Duodenal mucosa (tissue), 2 donors: ENCODE data around the gene CAPSL.
"Not testable (repeated sequence)": the region's sequence is repeated elsewhere in the genome, so short reads cannot be mapped to it uniquely, and the experiment has no call there.

ENCODE experiments used
- H3K27ac ChIP-seq: one replicate; pipeline ENCODE4 v1.7.0; 2013; ENCODE audit warnings: low read depth, low read length
- H3K27me3 ChIP-seq, 2 donors: one replicate each; pipeline ENCODE4 v1.7.0; 2013; ENCODE audit warnings: low read length in 2 of 2, control low read depth in 1 of 2; ENCODE audit not compliant: insufficient read depth in 2 of 2, control insufficient read depth in 1 of 2
- H3K36me3 ChIP-seq, 2 donors: one replicate each; pipeline ENCODE4 v1.7.0; 2013; ENCODE audit warnings: low read length in 2 of 2, control low read depth in 1 of 2; ENCODE audit not compliant: insufficient read depth in 2 of 2, control insufficient read depth in 1 of 2
- H3K4me1 ChIP-seq, 2 donors: one replicate each; pipeline ENCODE4 v1.7.0; 2013; ENCODE audit warnings: low read length in 2 of 2, control low read depth in 1 of 2; ENCODE audit not compliant: insufficient read depth in 2 of 2, control insufficient read depth in 1 of 2
- H3K4me3 ChIP-seq, 2 donors: one replicate each; pipeline ENCODE4 v1.7.0; 2013; ENCODE audit warnings: low read length in 2 of 2, low read depth in 1 of 2
- H3K9ac ChIP-seq, 2 donors: one replicate each; pipeline ENCODE4 v1.7.0; 2013; ENCODE audit warnings: low read length in 2 of 2, low read depth in 1 of 2
- H3K9me3 ChIP-seq, 2 donors: one replicate each; pipeline ENCODE4 v1.7.0; 2013; ENCODE audit warnings: low read length in 2 of 2, control low read depth in 1 of 2; ENCODE audit not compliant: control insufficient read depth in 1 of 2

The CAPSL gene

DNA sequence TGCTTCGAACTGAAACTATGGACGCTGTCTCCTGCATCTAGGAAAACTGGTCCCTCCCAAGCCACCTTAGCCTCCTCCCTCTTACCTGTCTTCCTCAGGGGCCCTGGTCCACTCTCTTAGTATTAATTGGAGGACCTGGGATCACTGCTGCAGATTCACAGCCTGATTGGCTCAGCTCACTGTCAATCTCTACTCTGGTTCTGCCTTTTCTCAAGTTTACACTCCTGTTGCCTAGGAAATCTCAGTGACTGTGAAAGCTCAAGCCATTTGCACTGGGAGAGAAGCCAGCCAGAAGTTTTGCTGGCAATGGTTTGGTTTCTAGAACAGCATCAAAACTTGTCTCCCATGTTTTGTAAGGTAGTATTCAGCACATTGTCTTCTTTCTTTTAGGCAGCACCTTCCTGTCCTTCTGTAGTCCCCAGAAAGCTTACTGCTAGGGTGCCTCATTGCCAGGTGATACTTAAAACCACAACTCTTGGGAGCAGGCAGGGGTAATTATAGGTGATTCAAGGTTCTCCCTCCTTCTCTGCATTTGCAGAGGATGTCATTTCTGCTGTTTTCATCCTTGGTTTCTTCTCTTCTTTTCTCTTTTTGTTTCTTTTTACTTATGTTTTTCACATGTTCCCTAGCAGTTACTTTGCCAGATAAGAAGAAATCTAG lies at the start of gene CAPSL:
CAPSL (minus strand) TSS at position 55 of the 660 bp plus-strand sequence. CDS start 17,502 bp downstream, outside the sequence.
- no peak within 1 kb of the TSS for H3K4me3 ChIP-seq
- no peaks in the 10 kb centered on the region for H3K4me1 ChIP-seq
- no peaks in the 10 kb centered on the region for H3K9me3 ChIP-seq
- H3K36me3 ChIP-seq = no peaks in the 10 kb centered on the region
- H3K27me3 ChIP-seq = peaks cover 0 to 4% of the 10 kb centered on the region in 2 donors
- H3K9ac ChIP-seq = no peak within 1 kb of the TSS
- no peak within 1 kb of the TSS for H3K27ac ChIP-seq

DNA sequence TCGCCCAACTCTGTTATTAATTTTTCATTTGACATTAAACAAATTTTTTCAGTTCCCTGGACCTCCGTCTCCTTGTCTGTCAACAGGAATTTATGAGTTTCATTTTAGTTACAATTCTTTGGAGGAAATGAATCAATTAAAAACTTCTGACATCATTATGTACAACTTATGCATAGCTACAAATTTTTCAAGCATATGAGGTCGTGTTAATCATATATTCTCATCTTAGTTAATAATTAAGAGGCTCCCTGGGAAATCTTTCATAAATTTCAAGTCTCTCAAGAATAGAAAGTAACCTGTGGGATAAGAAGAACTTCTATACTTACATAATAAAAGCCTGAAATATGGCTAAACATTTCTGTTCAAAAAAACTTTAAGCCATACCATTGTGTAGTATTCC lies 49.4 kb upstream of the CAPSL start:
- Histone ChIP-seq H3K27ac (no peak overlapping the region), H3K9ac (no peak overlapping the region), H3K9me3 (no peaks in the 10 kb centered on the region), H3K36me3 (no peaks in the 10 kb centered on the region), H3K27me3 (no peaks in the 10 kb centered on the region), H3K4me3 (no peak overlapping the region), H3K4me1 (peaks cover 0 to 9% of the 10 kb centered on the region in 2 donors)

- Histone ChIP-seq H3K36me3 (no peaks in the 10 kb centered on the region), H3K27ac (no peak overlapping the region)
Measured at GRCh38 chr5:35979715-35980114, 41.3 kb upstream of the CAPSL start.

DNA sequence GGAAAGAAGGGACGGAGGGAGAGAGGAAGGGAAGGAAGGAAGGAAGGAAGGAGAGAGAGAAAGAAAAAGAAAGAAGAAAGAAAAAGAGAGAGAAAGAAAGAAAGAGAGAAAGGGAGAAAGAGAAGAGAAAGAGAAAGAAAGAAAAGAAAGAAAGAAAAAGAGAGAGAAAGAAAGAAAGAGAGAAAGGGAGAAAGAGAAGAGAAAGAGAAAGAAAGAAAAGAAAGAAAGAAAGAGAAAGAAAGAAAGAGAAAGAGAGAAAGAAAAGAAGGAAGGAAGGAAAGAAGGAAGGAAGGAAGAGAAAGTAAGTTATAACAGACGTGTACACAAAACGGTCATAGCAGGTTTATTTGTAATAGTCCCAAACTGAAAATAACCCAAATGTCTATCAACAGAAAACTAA lies 38.4 kb upstream of the CAPSL start:
- not testable (repeated sequence) for H3K27me3 ChIP-seq, H3K4me3 ChIP-seq, H3K9ac ChIP-seq, H3K9me3 ChIP-seq, H3K36me3 ChIP-seq, H3K4me1 ChIP-seq, H3K27ac ChIP-seq

More at GRCh38 chr5:35979715-35980114, 41.3 kb upstream of the CAPSL start:
- Histone ChIP-seq H3K9ac (no peak overlapping the region), H3K4me3 (no peak overlapping the region), H3K27me3 (no peaks in the 10 kb centered on the region), H3K4me1 (no peaks in the 10 kb centered on the region), H3K9me3 (peaks cover 9 to 11% of the 10 kb centered on the region in 2 donors)

DNA sequence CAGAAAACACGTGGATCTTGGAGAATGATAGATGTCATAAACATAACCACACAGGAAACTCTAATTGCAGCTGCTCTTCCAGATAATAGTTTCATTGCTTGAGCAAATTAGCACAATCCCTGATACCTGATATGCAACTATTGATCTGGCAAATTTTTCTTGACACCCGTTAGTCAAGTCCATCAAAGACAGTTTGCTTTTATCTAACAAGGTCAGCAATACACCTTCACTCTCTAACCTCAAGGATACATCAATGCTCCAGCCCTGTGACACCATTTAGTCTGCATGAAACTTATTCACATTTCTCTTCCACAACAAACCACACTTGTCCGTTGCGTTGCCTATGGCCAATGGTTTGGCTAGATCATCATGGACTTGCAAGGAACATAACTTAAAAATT lies 36.1 kb upstream of the CAPSL start:
- H3K4me1 ChIP-seq = peaks cover 0 to 6% of the 10 kb centered on the region in 2 donors
- no peaks in the 10 kb centered on the region for H3K27me3 ChIP-seq
- no peak overlapping the region for H3K27ac ChIP-seq
- no peaks in the 10 kb centered on the region for H3K9me3 ChIP-seq
- no peak overlapping the region for H3K9ac ChIP-seq
- no peaks in the 10 kb centered on the region for H3K36me3 ChIP-seq
- no peak overlapping the region for H3K4me3 ChIP-seq

DNA sequence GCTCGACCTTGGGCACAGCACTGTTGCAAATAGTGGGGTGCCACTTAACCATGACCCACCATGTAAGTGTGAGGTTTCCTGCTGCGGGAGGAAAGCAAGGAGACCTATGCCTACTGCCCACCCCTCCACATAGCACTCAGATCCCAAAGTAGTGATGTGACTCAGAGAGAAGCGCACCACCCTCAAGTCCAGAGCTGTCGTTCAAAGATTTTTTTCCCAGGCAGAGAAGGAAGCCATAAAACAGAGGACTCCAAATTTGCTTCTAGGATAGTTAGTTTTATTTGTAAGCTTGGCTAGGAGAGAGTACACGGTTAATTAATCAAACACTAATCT lies 33.4 kb upstream of the CAPSL start:
- Histone ChIP-seq H3K27ac (no peak overlapping the region), H3K9me3 (no peaks in the 10 kb centered on the region), H3K4me1 (peaks cover 0 to 6% of the 10 kb centered on the region in 2 donors), H3K4me3 (no peak overlapping the region), H3K9ac (no peak overlapping the region), H3K36me3 (no peaks in the 10 kb centered on the region), H3K27me3 (no peaks in the 10 kb centered on the region)

DNA sequence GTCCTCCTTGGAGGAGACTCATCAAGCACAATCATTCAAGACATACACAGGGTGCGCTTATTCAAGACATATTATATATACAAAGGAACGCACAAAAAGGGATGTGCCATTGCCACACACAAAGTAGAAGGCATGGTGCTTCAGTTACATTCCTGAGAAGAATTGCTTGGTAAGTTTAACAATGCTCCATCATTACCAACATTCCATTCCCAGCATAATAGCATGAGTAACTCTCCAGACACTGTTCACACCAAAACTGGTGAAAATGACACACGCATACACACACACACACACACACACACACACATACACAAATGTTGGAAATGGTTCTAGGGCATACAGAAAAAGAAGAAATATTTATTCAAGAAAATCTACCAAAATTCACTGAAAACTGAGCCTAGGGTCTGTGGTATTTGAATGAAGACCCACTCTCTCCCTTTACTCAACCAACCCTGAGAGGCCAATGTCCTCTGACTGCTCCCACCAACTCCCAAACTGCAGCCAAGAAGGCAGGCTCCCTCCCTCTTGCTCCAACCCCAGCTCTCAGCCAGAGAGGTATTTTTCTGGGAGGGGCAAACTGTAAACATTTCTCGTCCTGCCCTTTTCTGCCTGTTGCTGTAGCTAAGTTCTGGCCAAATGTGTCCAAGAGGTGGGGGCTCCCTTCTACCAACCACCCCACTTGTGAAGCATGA lies 32.9 kb upstream of the CAPSL start:
- Histone ChIP-seq H3K27me3 (no peaks in the 10 kb centered on the region), H3K36me3 (no peaks in the 10 kb centered on the region), H3K4me3 (no peak overlapping the region), H3K4me1 (peaks cover 0 to 6% of the 10 kb centered on the region in 2 donors), H3K27ac (no peak overlapping the region), H3K9ac (no peak overlapping the region), H3K9me3 (no peaks in the 10 kb centered on the region)

DNA sequence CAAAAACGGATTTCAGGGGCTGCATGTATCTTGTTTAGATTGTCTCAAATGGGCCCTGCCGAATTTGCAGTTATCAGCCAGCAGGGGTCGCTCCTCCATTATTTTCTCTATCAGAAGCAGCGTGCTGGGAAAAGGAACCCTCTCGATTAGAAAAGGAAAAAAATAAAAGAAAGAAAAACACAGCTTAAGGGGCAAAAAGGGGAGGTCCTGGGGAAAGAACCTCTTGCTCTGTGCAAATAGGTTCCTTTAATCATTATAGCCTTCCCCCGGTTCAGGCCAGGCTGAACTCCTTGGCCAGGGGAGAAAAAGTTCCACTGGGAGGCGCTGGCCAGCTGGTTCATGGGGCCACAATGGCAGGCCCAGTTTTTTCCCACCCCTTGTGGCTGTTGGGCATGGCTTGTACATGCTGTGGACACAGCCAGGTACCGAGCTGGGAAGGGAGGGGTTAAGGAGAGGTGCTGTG lies 25.0 kb upstream of the CAPSL start:
- no peaks in the 10 kb centered on the region for H3K4me1 ChIP-seq
- no peaks in the 10 kb centered on the region for H3K36me3 ChIP-seq
- H3K27me3 ChIP-seq = no peaks in the 10 kb centered on the region
- H3K9me3 ChIP-seq = no peaks in the 10 kb centered on the region
- no peak overlapping the region for H3K27ac ChIP-seq
- no peak overlapping the region for H3K9ac ChIP-seq
- H3K4me3 ChIP-seq = no peak overlapping the region

GRCh38 chr5:35960328-35960727 lies 21.9 kb upstream of the CAPSL start:
- no peak overlapping the region for H3K4me3 ChIP-seq
- H3K9me3 ChIP-seq = no peaks in the 10 kb centered on the region
- no peaks in the 10 kb centered on the region for H3K27me3 ChIP-seq
- no peak overlapping the region for H3K27ac ChIP-seq
- no peaks in the 10 kb centered on the region for H3K4me1 ChIP-seq
- no peak overlapping the region for H3K9ac ChIP-seq
- H3K36me3 ChIP-seq = no peaks in the 10 kb centered on the region

DNA sequence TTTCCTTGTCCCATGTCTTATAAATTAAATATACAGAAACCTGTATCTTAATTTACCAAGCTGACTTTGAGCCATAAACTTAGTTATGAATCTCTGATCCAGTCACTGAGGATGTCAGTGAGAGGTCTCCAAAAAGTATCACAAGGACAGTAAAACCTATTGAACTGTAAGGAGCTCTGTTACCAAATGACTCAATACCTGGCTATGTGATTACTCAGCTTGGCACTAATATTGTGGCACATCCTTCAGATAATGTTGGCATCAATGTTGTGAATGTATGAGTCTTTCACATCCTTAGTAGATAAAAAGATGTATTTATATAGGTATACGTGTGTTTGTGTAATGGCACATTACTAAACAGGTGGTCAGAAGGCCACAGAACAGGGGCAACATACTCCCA lies 18.0 kb upstream of the CAPSL start:
- H3K27ac ChIP-seq = no peak overlapping the region
- H3K36me3 ChIP-seq = no peaks in the 10 kb centered on the region
- H3K4me1 ChIP-seq = no peaks in the 10 kb centered on the region
- H3K4me3 ChIP-seq = no peak overlapping the region
- H3K27me3 ChIP-seq = no peaks in the 10 kb centered on the region
- no peaks in the 10 kb centered on the region for H3K9me3 ChIP-seq
- no peak overlapping the region for H3K9ac ChIP-seq
